ENCODE data around the gene PNPLA1.

DNA sequence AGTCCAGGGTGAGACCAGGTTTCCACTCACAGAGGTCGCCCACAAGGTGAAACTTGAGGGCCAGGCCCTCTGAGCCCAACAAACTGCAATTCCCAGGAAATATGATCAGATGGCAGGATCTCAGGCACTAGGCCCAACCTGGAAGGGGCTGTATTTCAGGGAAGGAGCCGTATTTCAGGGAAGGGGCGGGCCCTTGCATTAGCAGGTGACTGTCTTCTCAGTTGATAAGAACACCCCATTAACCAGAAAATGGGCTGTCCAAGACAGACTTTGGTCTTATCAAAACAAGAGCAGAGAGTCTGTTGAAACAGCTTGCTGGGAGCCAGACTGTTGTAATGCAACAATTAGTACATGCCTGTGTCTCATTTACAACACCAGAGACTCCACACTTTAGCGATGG, 77.8 kb downstream of the PNPLA1 start:
- TF ChIP-seq REST (IDR thresholded peaks at IDR 0.05; ENCODE audit: low read depth, low read length) = no peak
- TF ChIP-seq, protein P1, sequence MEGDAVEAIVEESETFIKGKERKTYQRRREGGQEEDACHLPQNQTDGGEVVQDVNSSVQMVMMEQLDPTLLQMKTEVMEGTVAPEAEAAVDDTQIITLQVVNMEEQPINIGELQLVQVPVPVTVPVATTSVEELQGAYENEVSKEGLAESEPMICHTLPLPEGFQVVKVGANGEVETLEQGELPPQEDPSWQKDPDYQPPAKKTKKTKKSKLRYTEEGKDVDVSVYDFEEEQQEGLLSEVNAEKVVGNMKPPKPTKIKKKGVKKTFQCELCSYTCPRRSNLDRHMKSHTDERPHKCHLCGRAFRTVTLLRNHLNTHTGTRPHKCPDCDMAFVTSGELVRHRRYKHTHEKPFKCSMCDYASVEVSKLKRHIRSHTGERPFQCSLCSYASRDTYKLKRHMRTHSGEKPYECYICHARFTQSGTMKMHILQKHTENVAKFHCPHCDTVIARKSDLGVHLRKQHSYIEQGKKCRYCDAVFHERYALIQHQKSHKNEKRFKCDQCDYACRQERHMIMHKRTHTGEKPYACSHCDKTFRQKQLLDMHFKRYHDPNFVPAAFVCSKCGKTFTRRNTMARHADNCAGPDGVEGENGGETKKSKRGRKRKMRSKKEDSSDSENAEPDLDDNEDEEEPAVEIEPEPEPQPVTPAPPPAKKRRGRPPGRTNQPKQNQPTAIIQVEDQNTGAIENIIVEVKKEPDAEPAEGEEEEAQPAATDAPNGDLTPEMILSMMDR (IDR thresholded peaks at IDR 0.05 in 2 of 3, conservative IDR thresholded peaks at IDR 0.05 in 1 of 3; ENCODE audit: control insufficient read depth in 2 of 3, extremely low read depth in 1 of 3, insufficient read depth in 1 of 3, low read depth in 3 of 3, low read length in 3 of 3) = no peak
- TF ChIP-seq BCL11A (IDR thresholded peaks at IDR 0.05; ENCODE audit: low read depth, low read length) = no peak
- no peak for TF ChIP-seq POLR2A (IDR thresholded peaks at IDR 0.05; ENCODE audit: low read depth, low read length)
- no peak for TF ChIP-seq SIN3A (IDR thresholded peaks at IDR 0.05; ENCODE audit: low read depth, low read length)
- TF ChIP-seq TCF7 (IDR thresholded peaks at IDR 0.05; ENCODE audit: borderline replicate concordance) = no peak
- TF ChIP-seq EP300 (IDR thresholded peaks at IDR 0.05; ENCODE audit: borderline replicate concordance in 1 of 2, control insufficient read depth in 1 of 2, low read depth in 2 of 2, low read length in 2 of 2) = no peak
- no peak for TF ChIP-seq MAX (IDR thresholded peaks at IDR 0.05; ENCODE audit: low read depth, low read length)
- no peak for TF ChIP-seq NFYB (IDR thresholded peaks at IDR 0.05; ENCODE audit: insufficient read depth, low read depth, low read length)
- no peak for TF ChIP-seq ZZZ3 (IDR thresholded peaks at IDR 0.05; ENCODE audit: control insufficient read depth, insufficient read length, low read depth)
- no peak for TF ChIP-seq YY1 (IDR thresholded peaks at IDR 0.05; ENCODE audit: low read depth, low read length)
- no peak for TF ChIP-seq TCF12 (IDR thresholded peaks at IDR 0.05; ENCODE audit: low read depth, low read length)
